Measurements from ENCODE around the gene PRKCQ.

Gene PRKCQ

GRCh38 chr10:6525599-6526165 is 54.4 kb downstream of the PRKCQ start:
- no peak for DNase-seq (ENCODE audit: low read depth in 2 of 2)

- no peak for DNase-seq (ENCODE audit: low read depth in 2 of 2)
These were observed 57.8 kb downstream of the PRKCQ start for GRCh38 chr10:6522230-6522629.

- no peak for DNase-seq (ENCODE audit: low read depth in 2 of 2)
These were observed 59.9 kb downstream of the PRKCQ start for GRCh38 chr10:6520138-6520537.

- no peak for DNase-seq (ENCODE audit: low read depth in 2 of 2)
These were observed 61.2 kb downstream of the PRKCQ start for GRCh38 chr10:6518791-6519429.

- DNase-seq (ENCODE audit: low read depth in 2 of 2), result no peak
These were observed 63.2 kb downstream of the PRKCQ start for GRCh38 chr10:6516929-6517284.

- DNase-seq (ENCODE audit: low read depth in 2 of 2), result no peak
These were observed 63.7 kb downstream of the PRKCQ start for GRCh38 chr10:6516281-6516928.

- no peak for DNase-seq (ENCODE audit: low read depth in 2 of 2)
These were observed 65.0 kb downstream of the PRKCQ start for GRCh38 chr10:6514844-6515780.

GRCh38 chr10:6514180-6514579 is 65.9 kb downstream of the PRKCQ start:
- DNase-seq (ENCODE audit: low read depth in 2 of 2), result no peak

GRCh38 chr10:6513476-6513875 is 66.6 kb downstream of the PRKCQ start:
- DNase-seq (ENCODE audit: low read depth in 2 of 2), result no peak

- DNase-seq (ENCODE audit: low read depth in 2 of 2), result no peak
These were observed 67.9 kb downstream of the PRKCQ start for GRCh38 chr10:6512182-6512581.

GRCh38 chr10:6511347-6511746 is 68.7 kb downstream of the PRKCQ start:
- DNase-seq (ENCODE audit: low read depth in 2 of 2), result no peak

GRCh38 chr10:6507311-6507710 is 72.8 kb downstream of the PRKCQ start:
- no peak for DNase-seq (ENCODE audit: low read depth in 2 of 2)

- no peak for DNase-seq (ENCODE audit: low read depth in 2 of 2)
These were observed 74.8 kb downstream of the PRKCQ start for GRCh38 chr10:6505300-6505699.

GRCh38 chr10:6504296-6504695 is 75.8 kb downstream of the PRKCQ start:
- DNase-seq (ENCODE audit: low read depth in 2 of 2), result no peak

- no peak for DNase-seq (ENCODE audit: low read depth in 2 of 2)
These were observed 76.9 kb downstream of the PRKCQ start for GRCh38 chr10:6503171-6503570.

- no peak for DNase-seq (ENCODE audit: low read depth in 2 of 2)
These were observed 78.1 kb downstream of the PRKCQ start for GRCh38 chr10:6501931-6502330.

GRCh38 chr10:6499974-6500373 is 80.1 kb downstream of the PRKCQ start:
- no peak for DNase-seq (ENCODE audit: low read depth in 2 of 2)

- peak in 1 of 2 donors; percentile 34 for DNase-seq (ENCODE audit: low read depth in 2 of 2)
These were observed 81.3 kb downstream of the PRKCQ start for GRCh38 chr10:6498771-6499170.

- DNase-seq (ENCODE audit: low read depth in 2 of 2), result no peak
These were observed 82.5 kb downstream of the PRKCQ start for GRCh38 chr10:6497620-6498019.

GRCh38 chr10:6494936-6495592 is 85.0 kb downstream of the PRKCQ start:
- peak in 1 of 2 donors; percentile 41 for DNase-seq (ENCODE audit: low read depth in 2 of 2)

GRCh38 chr10:6494442-6494819 is 85.6 kb downstream of the PRKCQ start:
- no peak for DNase-seq (ENCODE audit: low read depth in 2 of 2)
